Spinal cord (tissue), 10 donors: ENCODE data around the gene TRPC4. TPM values are rescaled to one million over a fixed set of nuclear protein-coding genes. Genes with fewer than 3 reads are reported as not detected.

Experiments
- DNase-seq, 6 donors: peaks; one replicate each; pipeline versions ENCODE4 v3.0.0 to v3.0.0-alpha.2; 2013 to 2015; ENCODE audit warnings: low spot score in 6 of 6, low read depth in 4 of 6
- H3K27ac ChIP-seq: one replicate; pipeline ENCODE4 v1.5.1; 2013; ENCODE audit warnings: low read depth, low read length, control low read depth
- H3K27me3 ChIP-seq: one replicate; pipeline ENCODE4 v1.6.1; 2013; ENCODE audit warnings: low read length; ENCODE audit not compliant: control insufficient read depth, insufficient read depth
- H3K36me3 ChIP-seq: one replicate; pipeline ENCODE4 v1.6.1; 2013; ENCODE audit warnings: low read length; ENCODE audit not compliant: control insufficient read depth, insufficient read depth
- H3K4me1 ChIP-seq: one replicate; pipeline ENCODE4 v1.6.1; 2013; ENCODE audit warnings: low read length; ENCODE audit not compliant: control insufficient read depth, insufficient read depth
- H3K4me3 ChIP-seq: one replicate; pipeline ENCODE4 v1.5.1; 2013; ENCODE audit warnings: low read depth, low read length, control low read depth
- H3K9me3 ChIP-seq: one replicate; pipeline ENCODE4 v1.6.1; 2013; ENCODE audit warnings: low read length; ENCODE audit not compliant: control insufficient read depth, insufficient read depth
- WGBS: methylation state at CpG from one replicate; pipeline ENCODE4 v1.1.5; 2013; ENCODE audit warnings: missing lambda C conversion rate; ENCODE audit not compliant: insufficient coverage; 5-methylcytosine and 5-hydroxymethylcytosine counted together
- polyA plus RNA-seq, 2 donors: library from polyadenylated mRNA; unstranded; fragments of 120-200 nt; gene quantifications; one replicate each; pipeline ENCODE4 v1.2.1, GENCODE V29; 2013; ENCODE audit not compliant: insufficient read length in 2 of 2
- total RNA-seq, 2 donors: library from RNA; depleted of rRNA in 1 of 2; stranded (reverse); fragments of 120-200 nt in 1 of 2; fragments of >200 nt in 1 of 2; gene quantifications; one replicate each; pipeline versions ENCODE4 v1.2.3 to v1.2.4, GENCODE V29; 2013 to 2014
- donor health status: healthy.

TRPC4 gene
- total and polyA plus RNA-seq, 4 donors = 3.9 to 10.6 (median 5.1) TPM

DNA sequence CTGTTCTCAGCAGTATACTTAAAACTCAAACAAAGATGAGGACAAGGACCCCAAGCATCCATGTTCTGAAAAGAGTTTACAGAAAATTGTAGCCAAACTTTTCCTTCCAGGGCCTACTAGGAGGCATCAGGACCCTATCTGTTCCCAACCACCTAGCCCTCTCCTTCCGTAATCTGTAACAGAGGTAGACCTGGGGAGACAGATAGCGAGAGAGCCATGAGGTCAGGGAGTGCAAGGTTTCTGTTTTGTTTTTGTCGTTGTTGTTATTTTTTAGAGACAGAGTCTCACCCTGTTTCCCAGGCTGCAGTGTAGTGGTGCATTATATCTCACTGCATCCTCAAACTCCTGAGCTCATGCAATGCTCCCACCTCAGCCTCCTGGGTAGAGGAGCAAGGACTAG is 187.1 kb downstream of the TRPC4 start:
- no peaks in the 10 kb centered on the region for H3K4me1 ChIP-seq
- no peaks in the 10 kb centered on the region for H3K27me3 ChIP-seq
- no peaks in the 10 kb centered on the region for H3K9me3 ChIP-seq
- no peaks in the 10 kb centered on the region for H3K36me3 ChIP-seq
- no peak overlapping the region for H3K4me3 ChIP-seq
- H3K27ac ChIP-seq = no peak overlapping the region
- WGBS = no CpG with 5 or more reads among the region's 3 CpGs
- no peak for DNase-seq

- Histone ChIP-seq H3K4me3 (no peak overlapping the region), H3K9me3 (no peaks in the 10 kb centered on the region), H3K27me3 (no peaks in the 10 kb centered on the region), H3K36me3 (no peaks in the 10 kb centered on the region), H3K27ac (no peak overlapping the region), H3K4me1 (no peaks in the 10 kb centered on the region)
- WGBS = no CpG with 5 or more reads among the region's 6 CpGs
- peak in 1 of 6 donors; percentile 17 for DNase-seq
These were observed 188.1 kb downstream of the TRPC4 start for GRCh38 chr13:37681281-37682032.

DNA sequence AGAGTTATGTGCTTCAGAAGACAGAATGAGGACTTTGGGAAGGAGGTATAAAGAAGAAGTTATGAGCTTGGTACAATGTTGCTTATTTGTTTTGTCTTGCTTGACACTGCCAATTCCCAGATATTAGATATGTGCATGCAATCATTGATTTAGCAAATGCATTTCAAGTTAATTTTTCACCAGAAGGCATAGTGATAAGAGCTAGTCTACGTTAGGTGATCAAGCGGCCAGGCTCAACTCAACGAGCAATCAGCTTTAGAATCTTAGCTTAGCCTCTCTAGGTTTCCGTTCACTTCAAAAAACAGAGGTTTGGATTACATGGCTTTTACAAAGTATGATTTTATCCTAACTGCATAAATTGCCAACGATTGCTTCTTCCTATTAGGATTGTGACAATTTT is 189.4 kb downstream of the TRPC4 start:
- no peak overlapping the region for H3K4me3 ChIP-seq

GRCh38 chr13:37679043-37679442 is 190.5 kb downstream of the TRPC4 start:
- Histone ChIP-seq H3K4me3 (no peak overlapping the region), H3K27me3 (no peaks in the 10 kb centered on the region), H3K4me1 (no peaks in the 10 kb centered on the region), H3K27ac (no peak overlapping the region), H3K9me3 (no peaks in the 10 kb centered on the region), H3K36me3 (no peaks in the 10 kb centered on the region)
- no CpG with 5 or more reads among the region's 2 CpGs for WGBS
- no peak for DNase-seq

More for the DNA sequence above, 189.4 kb downstream of the TRPC4 start:
- DNase-seq = no peak
- H3K9me3 ChIP-seq = no peaks in the 10 kb centered on the region
- no peaks in the 10 kb centered on the region for H3K36me3 ChIP-seq
- H3K27me3 ChIP-seq = no peaks in the 10 kb centered on the region
- H3K4me1 ChIP-seq = no peaks in the 10 kb centered on the region
- WGBS = 80% methylated on average over 1 of the region's 5 CpGs
- H3K27ac ChIP-seq = no peak overlapping the region

DNA sequence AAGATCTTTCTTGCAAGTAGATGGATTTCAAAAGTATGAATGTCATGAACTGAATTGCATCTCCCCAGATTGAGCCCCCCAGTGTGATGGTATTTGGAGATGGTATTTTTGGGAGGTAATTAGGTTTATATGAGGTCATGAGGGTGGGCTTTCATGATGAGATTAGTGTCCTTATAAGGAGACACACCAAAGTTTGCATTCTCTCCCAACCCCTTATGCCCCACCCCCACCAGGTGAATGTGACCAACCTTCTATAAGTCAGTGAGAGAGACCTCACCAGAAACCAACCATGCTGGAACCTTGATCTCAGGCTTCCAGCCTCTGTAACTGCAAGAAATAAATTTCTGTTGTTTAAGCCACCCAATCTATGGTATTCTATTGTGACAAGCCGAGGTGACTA is 199.7 kb downstream of the TRPC4 start:
- no peak for DNase-seq
- Histone ChIP-seq H3K27ac (no peak overlapping the region), H3K27me3 (no peaks in the 10 kb centered on the region), H3K9me3 (no peaks in the 10 kb centered on the region), H3K36me3 (no peaks in the 10 kb centered on the region), H3K4me1 (no peaks in the 10 kb centered on the region), H3K4me3 (no peak overlapping the region)
- no CpG with 5 or more reads among the region's 1 CpG for WGBS

DNA sequence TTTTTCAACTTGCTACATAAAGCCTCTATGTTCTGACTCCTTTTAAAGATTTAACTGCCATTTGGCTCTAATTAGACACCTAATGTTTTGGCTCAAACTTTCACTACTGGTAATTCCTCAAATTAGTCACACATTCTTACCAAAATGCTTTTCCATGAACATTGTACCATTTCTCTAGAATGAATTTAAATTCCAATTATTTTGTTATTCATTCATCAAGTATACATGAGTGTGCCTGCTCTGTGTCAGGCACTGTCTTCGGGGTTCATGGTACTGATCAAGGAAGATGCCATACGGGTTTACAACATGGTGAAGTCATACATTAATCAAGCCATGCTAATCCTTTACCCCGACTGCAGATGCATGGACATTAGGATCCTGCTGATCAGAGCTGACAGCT is 201.9 kb downstream of the TRPC4 start:
- no CpG with 5 or more reads among the region's 3 CpGs for WGBS
- no peak for DNase-seq
- H3K4me1 ChIP-seq = no peaks in the 10 kb centered on the region

DNA sequence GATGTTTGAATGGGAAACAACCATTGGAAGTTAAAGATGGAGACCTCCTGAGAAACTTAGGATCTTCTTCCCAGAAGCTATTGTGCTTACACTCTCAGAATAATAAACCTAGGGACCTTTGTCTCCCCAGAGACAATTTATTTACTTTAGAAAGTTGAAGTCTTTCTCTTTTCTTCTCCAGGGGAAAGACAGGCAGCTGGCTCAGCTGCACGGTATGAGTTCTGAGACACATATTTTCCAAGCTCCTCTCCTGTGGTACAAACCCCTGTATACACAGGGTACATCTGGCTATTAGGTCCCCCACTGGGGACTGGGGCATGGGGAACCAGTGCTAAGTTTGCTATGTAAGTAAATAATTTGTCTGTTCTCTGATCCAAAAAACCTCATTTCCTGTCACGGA is 203.5 kb downstream of the TRPC4 start:
- H3K9me3 ChIP-seq = no peaks in the 10 kb centered on the region
- H3K27ac ChIP-seq = no peak overlapping the region
- no peak overlapping the region for H3K4me3 ChIP-seq
- WGBS = no CpG with 5 or more reads among the region's 2 CpGs
- no peaks in the 10 kb centered on the region for H3K27me3 ChIP-seq
- no peaks in the 10 kb centered on the region for H3K36me3 ChIP-seq
- DNase-seq = peak in 1 of 6 donors; percentile 35
- no peaks in the 10 kb centered on the region for H3K4me1 ChIP-seq

More for the DNA sequence above, 201.9 kb downstream of the TRPC4 start:
- Histone ChIP-seq H3K4me3 (no peak overlapping the region), H3K27me3 (no peaks in the 10 kb centered on the region), H3K9me3 (no peaks in the 10 kb centered on the region), H3K36me3 (no peaks in the 10 kb centered on the region), H3K27ac (no peak overlapping the region)

DNA sequence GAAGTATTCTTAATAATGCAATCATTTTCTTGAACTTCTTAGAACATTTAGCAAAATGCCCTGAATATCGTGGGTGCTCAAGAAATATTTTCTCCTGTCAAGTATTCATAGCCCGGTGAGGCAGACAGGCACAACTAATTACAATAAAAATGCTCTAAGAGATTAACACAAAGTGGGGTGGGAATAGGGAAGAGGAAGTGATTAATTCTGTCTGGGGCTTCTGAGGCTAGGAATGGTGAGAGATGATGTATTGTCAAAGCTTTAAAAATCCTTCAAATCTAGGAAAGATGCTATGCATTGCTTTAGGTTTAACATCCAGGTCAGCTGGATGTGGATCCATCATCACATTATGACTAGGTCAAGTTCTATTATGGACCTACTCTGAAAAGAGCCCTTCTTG is 204.2 kb downstream of the TRPC4 start:
- Histone ChIP-seq H3K36me3 (no peaks in the 10 kb centered on the region), H3K27ac (no peak overlapping the region), H3K9me3 (no peaks in the 10 kb centered on the region), H3K27me3 (no peaks in the 10 kb centered on the region), H3K4me1 (no peaks in the 10 kb centered on the region), H3K4me3 (no peak overlapping the region)
- DNase-seq = no peak
- no CpG with 5 or more reads among the region's 2 CpGs for WGBS

DNA sequence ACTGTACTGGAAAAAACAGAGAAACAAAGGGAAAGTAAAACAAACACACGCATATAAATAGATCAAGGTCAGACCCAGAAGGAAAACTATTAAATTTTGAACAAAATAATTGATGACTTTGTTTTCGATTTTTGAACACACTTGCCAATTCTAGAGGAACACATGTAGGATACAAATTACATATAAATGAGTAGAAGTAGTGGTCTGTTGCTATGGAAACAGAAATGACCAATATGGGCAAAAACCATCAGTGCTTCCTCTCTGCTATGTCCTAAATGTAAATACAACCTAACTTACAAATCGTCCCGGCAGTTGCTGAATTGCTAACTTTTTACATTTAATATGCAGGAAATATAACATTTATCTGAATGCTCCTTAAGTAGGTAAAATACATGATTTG is 205.8 kb downstream of the TRPC4 start:
- H3K27me3 ChIP-seq = no peaks in the 10 kb centered on the region
- no peaks in the 10 kb centered on the region for H3K4me1 ChIP-seq
- no peak overlapping the region for H3K27ac ChIP-seq
- peak in 1 of 6 donors; percentile 27 for DNase-seq
- no peaks in the 10 kb centered on the region for H3K9me3 ChIP-seq
- no peak overlapping the region for H3K4me3 ChIP-seq
- H3K36me3 ChIP-seq = no peaks in the 10 kb centered on the region
- no CpG with 5 or more reads among the region's 4 CpGs for WGBS

DNA sequence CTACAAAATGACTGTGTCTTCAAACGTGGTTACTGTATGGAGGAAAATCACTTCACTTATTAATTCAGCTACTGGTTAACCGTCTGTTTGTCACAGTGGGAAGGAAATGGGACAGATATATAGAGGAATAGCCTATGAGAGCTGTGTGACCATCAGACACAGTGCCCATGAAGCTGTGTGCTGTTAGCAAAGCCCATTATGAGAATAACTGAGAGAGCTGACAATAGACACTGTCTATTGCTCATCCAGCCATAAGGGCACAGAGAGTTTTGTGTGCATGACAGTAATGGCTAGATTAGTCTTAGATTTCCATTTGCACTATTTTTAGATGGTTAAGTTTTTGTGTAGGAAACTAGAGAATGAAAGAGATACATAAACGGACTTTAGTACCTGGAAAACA is 206.9 kb downstream of the TRPC4 start:
- Histone ChIP-seq H3K36me3 (no peaks in the 10 kb centered on the region), H3K4me3 (no peak overlapping the region)

More for the DNA sequence above, 206.9 kb downstream of the TRPC4 start:
- Histone ChIP-seq H3K4me1 (no peaks in the 10 kb centered on the region), H3K27me3 (no peaks in the 10 kb centered on the region), H3K9me3 (no peaks in the 10 kb centered on the region), H3K27ac (no peak overlapping the region)
- no CpG with 5 or more reads among the region's 3 CpGs for WGBS
- DNase-seq = peak in 1 of 6 donors; percentile 5
